Loucy (cell line): ENCODE data around the gene TRNP1.

ENCODE experiments used
- CTCF ChIP-seq: fragments of 200-600 bp; sonication (generic); conservative IDR thresholded peaks from 2 replicates; pipeline ENCODE4 v1.5.1; 2014; ENCODE audit warnings: mild to moderate bottlenecking, antibody characterized with exemption, low read length
- EZH2phosphoT487 ChIP-seq: fragments of 200-600 bp; IDR thresholded peaks from 2 replicates; pipeline ENCODE4 v1.6.1; 2018; ENCODE audit warnings: antibody characterized with exemption, mild to moderate bottlenecking, moderate library complexity, borderline replicate concordance

GRCh38 chr1:27000817-27001460 lies 7.4 kb downstream of the TRNP1 start:
- TF ChIP-seq CTCF (no peak), EZH2phosphoT487 (no peak)
